HepG2 (cell line): ENCODE results near the gene TCF12. TPM values are rescaled to one million over a fixed set of nuclear protein-coding genes. Genes with fewer than 3 reads are reported as not detected.

Source experiments
- AFF4 ChIP-seq: sonication (generic); formaldehyde crosslinking; IDR thresholded peaks from 2 replicates; pipeline ENCODE4 v1.4.0; 2020; ENCODE audit warnings: missing genetic modification reagents
- AKAP8 ChIP-seq: sonication (generic); formaldehyde crosslinking; IDR thresholded peaks from 2 replicates; pipeline ENCODE4 v1.5.1; 2020; ENCODE audit warnings: mild to moderate bottlenecking, missing genetic modification reagents
- ARHGAP35 ChIP-seq: sonication (generic); formaldehyde crosslinking; IDR thresholded peaks from 2 replicates; pipeline ENCODE4 v1.9.0; 2022; ENCODE audit warnings: mild to moderate bottlenecking, inconsistent platforms, moderate library complexity, missing genetic modification reagents, borderline replicate concordance
- ETS1 ChIP-seq: sonication (generic); formaldehyde crosslinking; IDR thresholded peaks from 2 replicates; pipeline ENCODE4 v1.4.0; 2020; ENCODE audit warnings: missing genetic modification reagents
- HHEX ChIP-seq: IDR thresholded peaks from 2 replicates; pipeline ENCODE4 v1.6.1; 2016; ENCODE audit warnings: control low read depth
- KMT2B ChIP-seq: IDR thresholded peaks from 2 replicates; pipeline ENCODE4 v1.6.1; 2016; ENCODE audit warnings: missing genetic modification reagents, missing compliant biosample characterization
- MNT ChIP-seq: fragments of 450-650 bp; IDR thresholded peaks from 2 replicates; pipeline ENCODE4 v1.6.1; 2016
- POLR2A ChIP-seq, 2 experiments: IDR thresholded peaks; 2 replicates each; pipeline ENCODE4 v1.6.1; 2011; ENCODE audit warnings: low read depth in 2 of 2, low read length in 2 of 2, mild to moderate bottlenecking in 1 of 2, moderate library complexity in 1 of 2; ENCODE audit not compliant: insufficient read depth in 1 of 2
- POLR2G ChIP-seq: fragments of 200-400 bp; formaldehyde crosslinking; IDR thresholded peaks from 2 replicates; pipeline ENCODE4 v1.6.1; 2018; ENCODE audit warnings: mild to moderate bottlenecking, low read depth, low read length, moderate library complexity
- STAT5B ChIP-seq: sonication (generic); formaldehyde crosslinking; IDR thresholded peaks from 2 replicates; pipeline ENCODE4 v1.4.0; 2020; ENCODE audit warnings: missing genetic modification reagents
- TEF ChIP-seq: sonication (generic); formaldehyde crosslinking; IDR thresholded peaks from 2 replicates; pipeline ENCODE4 v1.5.0; 2020; ENCODE audit warnings: missing genetic modification reagents
- ZHX1 ChIP-seq: sonication (generic); formaldehyde crosslinking; IDR thresholded peaks from 2 replicates; pipeline ENCODE4 v1.8.1; 2022; ENCODE audit warnings: low read depth, mild to moderate bottlenecking, missing genetic modification reagents
- ZNF143 ChIP-seq: sonication (generic); formaldehyde crosslinking; IDR thresholded peaks from 2 replicates; pipeline ENCODE4 v1.4.0; 2020; ENCODE audit warnings: missing genetic modification reagents
- ZNF280D ChIP-seq: sonication (generic); formaldehyde crosslinking; IDR thresholded peaks from 2 replicates; pipeline ENCODE4 v1.5.1; 2020; ENCODE audit warnings: mild to moderate bottlenecking, missing genetic modification reagents
- ZNF337 ChIP-seq: sonication (generic); formaldehyde crosslinking; IDR thresholded peaks from 2 replicates; pipeline ENCODE4 v1.5.1; 2020; ENCODE audit warnings: missing genetic modification reagents, low read depth, mild to moderate bottlenecking, borderline replicate concordance
- ZNF674 ChIP-seq: sonication (generic); formaldehyde crosslinking; IDR thresholded peaks from 2 replicates; pipeline ENCODE4 v1.5.0; 2020; ENCODE audit warnings: low read depth, mild to moderate bottlenecking, missing genetic modification reagents
- polyA plus RNA-seq, 8 experiments: library from polyadenylated mRNA; depleted of rRNA in 3 of 8; stranded (reverse) in 7 of 8; unstranded in 1 of 8; fragments of >200 nt; fragmentation: Illumina TruSeq in 4 of 8; extraction: Trizol in 4 of 8; gene quantifications; 2 replicates each; pipeline versions ENCODE4 v1.2.1 to v1.2.3, GENCODE V29; 2011 to 2016; ENCODE audit warnings: low read depth in 4 of 8, missing spikeins in 1 of 8, mixed read lengths in 1 of 8; ENCODE audit not compliant: insufficient read depth in 1 of 8
- total RNA-seq, 5 experiments: library from RNA; depleted of rRNA; stranded (reverse); fragments of >200 nt; fragmentation: Illumina TruSeq; extraction: Trizol; gene quantifications; 2 replicates each; pipeline ENCODE4 v1.2.3, GENCODE V29; 2016; ENCODE audit warnings: low read depth in 1 of 5

The TCF12 gene
- total and polyA plus RNA-seq, 2 of the 13 experiments (the other 11 are each of a cell fraction or from before 2014, with no cell fraction given), result 48.6 to 51.1 TPM

- TF ChIP-seq ZHX1 (no peak), AKAP8 (CRISPR knock-in tag) (peak; percentile 53; the same call in 1 of the 2 replicates), POLR2G (0 out of 2 replicates have a peak, but pooled peaks have one; percentile 33), STAT5B (CRISPR knock-in tag) (no peak), ZNF280D (CRISPR knock-in tag) (no peak), ZNF143 (CRISPR knock-in tag) (no peak), AFF4 (CRISPR knock-in tag) (no peak), HHEX (CRISPR knock-in tag) (no peak), ZNF337 (CRISPR knock-in tag) (no peak), ZNF674 (CRISPR knock-in tag) (no peak), ARHGAP35 (CRISPR knock-in tag) (no peak), POLR2A (IDR thresholded peaks at IDR 0.05; ENCODE audit: insufficient read depth in 1 of 2, low read depth in 2 of 2, low read length in 2 of 2) (no peak), KMT2B (CRISPR knock-in tag) (no peak; the same call in 1 of the 2 replicates), MNT (no peak), TEF (CRISPR knock-in tag) (no peak), ETS1 (no peak)
Observed at GRCh38 chr15:56919609-56920366, 1.3 kb downstream of the TCF12 start (continued).
